Breast epithelium (tissue), 4 donors: Measurements from ENCODE around the gene MUC4. TPM values are rescaled to one million over a fixed set of nuclear protein-coding genes. Genes with fewer than 3 reads are reported as not detected.

Source experiments
- DNase-seq, 2 donors: peaks; one replicate each; pipeline ENCODE4 v3.0.0-alpha.2; 2019; ENCODE audit warnings: low spot score in 2 of 2
- H3K27ac ChIP-seq, 2 donors: fragments of 200-600 bp; sonication (generic) in 1 of 2; one replicate each; pipeline ENCODE4 v1.5.1; 2016 to 2019; ENCODE audit warnings: mild to moderate bottlenecking in 1 of 2
- H3K27me3 ChIP-seq, 2 donors: fragments of 200-600 bp; sonication (generic) in 1 of 2; one replicate each; pipeline versions ENCODE4 v1.5.1 to v1.6.0; 2017 to 2019; ENCODE audit warnings: control low read depth in 1 of 2, mild to moderate bottlenecking in 1 of 2
- H3K36me3 ChIP-seq: fragments of 200-600 bp; one replicate; pipeline ENCODE4 v1.5.1; 2019
- H3K4me1 ChIP-seq, 2 donors: fragments of 200-600 bp; sonication (generic); one replicate each; pipeline ENCODE4 v1.5.1; 2016 to 2019; ENCODE audit warnings: control low read depth in 1 of 2
- H3K4me3 ChIP-seq, 3 donors: fragments of 200-600 bp; sonication (generic); 1 replicate in 2 of 3; 2 replicates in 1 of 3; pipeline ENCODE4 v1.5.1; 2016 to 2019; ENCODE audit warnings: mild to moderate bottlenecking in 3 of 3, moderate library complexity in 2 of 3
- H3K9me3 ChIP-seq, 2 donors: fragments of 200-600 bp; sonication (generic) in 1 of 2; one replicate each; pipeline ENCODE4 v1.5.1; 2016 to 2019; ENCODE audit warnings: control low read depth in 1 of 2
- POLR2A ChIP-seq: fragments of 450-650 bp; IDR thresholded peaks from one replicate; pipeline ENCODE4 v1.6.1; 2016; ENCODE audit warnings: antibody characterized with exemption, mild to moderate bottlenecking, moderate library complexity
- POLR2AphosphoS5 ChIP-seq, 3 donors: sonication (generic); formaldehyde crosslinking; IDR thresholded peaks; one replicate each; pipeline ENCODE4 v1.6.1; 2017; ENCODE audit warnings: antibody characterized with exemption in 3 of 3
- intact Hi-C: fragments of 100-400 bp; cut with DNase I; formaldehyde crosslinking; loops from one replicate; pipeline ENCODE4 v1.15.1; 2023; ENCODE audit warnings: low total_unique reads
- total RNA-seq, 3 donors: library from RNA; depleted of rRNA; stranded (reverse); fragments of >200 nt; gene quantifications; one replicate each; pipeline ENCODE4 v1.1.0, GENCODE V29; 2016
- TF ChIP-seq, protein P1 (sequence below), 3 donors: fragments of 450-650 bp; IDR thresholded peaks; one replicate each; pipeline ENCODE4 v1.5.1; 2016 to 2017; ENCODE audit warnings: antibody characterized with exemption in 3 of 3, mild to moderate bottlenecking in 3 of 3, moderate library complexity in 3 of 3

Gene MUC4
- total RNA-seq, 3 donors from 2014 or later = under 0.01 to 1.3 TPM; not detected in 1

DNA sequence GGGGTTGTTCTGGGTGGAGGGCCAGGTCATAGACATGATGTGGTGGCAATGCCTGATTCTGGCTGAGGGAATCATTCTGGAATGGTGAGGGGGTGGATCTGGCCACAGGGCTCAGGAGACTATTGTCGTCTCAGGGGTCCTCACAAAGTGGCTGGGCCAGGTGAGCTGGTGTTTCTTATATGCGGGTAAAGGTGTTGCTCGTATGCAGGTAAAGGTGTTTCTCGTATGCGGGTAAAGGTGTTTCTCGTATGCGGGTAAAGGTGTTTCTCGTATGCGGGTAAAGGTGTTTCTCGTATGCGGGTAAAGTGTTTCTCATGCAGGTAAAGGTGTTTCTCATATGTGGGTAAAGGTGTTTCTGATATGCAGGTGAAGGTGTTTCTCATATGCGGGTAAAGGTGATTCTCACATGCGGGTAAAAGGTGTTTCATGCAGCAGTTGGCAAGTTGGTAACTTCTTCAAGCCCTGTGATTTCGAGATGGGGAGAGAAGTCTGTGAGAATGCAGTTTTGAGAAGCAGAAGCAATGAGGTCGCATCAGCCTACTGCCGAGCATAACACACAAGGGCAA, 10.5 kb upstream of the MUC4 start:
- Histone ChIP-seq H3K27ac (no peak overlapping the region), H3K9me3 (no peaks in the 10 kb centered on the region), H3K27me3 (peaks cover 0 to 3% of the 10 kb centered on the region in 2 donors), H3K4me3 (no peak overlapping the region), H3K36me3 (no peaks in the 10 kb centered on the region), H3K4me1 (peaks cover 0 to 5% of the 10 kb centered on the region in 2 donors)
- no peak for TF ChIP-seq POLR2A
- TF ChIP-seq, protein P1, sequence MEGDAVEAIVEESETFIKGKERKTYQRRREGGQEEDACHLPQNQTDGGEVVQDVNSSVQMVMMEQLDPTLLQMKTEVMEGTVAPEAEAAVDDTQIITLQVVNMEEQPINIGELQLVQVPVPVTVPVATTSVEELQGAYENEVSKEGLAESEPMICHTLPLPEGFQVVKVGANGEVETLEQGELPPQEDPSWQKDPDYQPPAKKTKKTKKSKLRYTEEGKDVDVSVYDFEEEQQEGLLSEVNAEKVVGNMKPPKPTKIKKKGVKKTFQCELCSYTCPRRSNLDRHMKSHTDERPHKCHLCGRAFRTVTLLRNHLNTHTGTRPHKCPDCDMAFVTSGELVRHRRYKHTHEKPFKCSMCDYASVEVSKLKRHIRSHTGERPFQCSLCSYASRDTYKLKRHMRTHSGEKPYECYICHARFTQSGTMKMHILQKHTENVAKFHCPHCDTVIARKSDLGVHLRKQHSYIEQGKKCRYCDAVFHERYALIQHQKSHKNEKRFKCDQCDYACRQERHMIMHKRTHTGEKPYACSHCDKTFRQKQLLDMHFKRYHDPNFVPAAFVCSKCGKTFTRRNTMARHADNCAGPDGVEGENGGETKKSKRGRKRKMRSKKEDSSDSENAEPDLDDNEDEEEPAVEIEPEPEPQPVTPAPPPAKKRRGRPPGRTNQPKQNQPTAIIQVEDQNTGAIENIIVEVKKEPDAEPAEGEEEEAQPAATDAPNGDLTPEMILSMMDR (IDR thresholded peaks at IDR 0.05) = no peak
- intact Hi-C loops = no loop called here
- DNase-seq = no peak

- no peak for DNase-seq
- H3K27ac ChIP-seq = no peak overlapping the region
- H3K36me3 ChIP-seq = no peaks in the 10 kb centered on the region
Observed at GRCh38 chr3:195821403-195822130, 9.8 kb upstream of the MUC4 start.

GRCh38 chr3:195820901-195821300, 9.2 kb upstream of the MUC4 start:
- no peak for DNase-seq
- Histone ChIP-seq H3K9me3 (no peaks in the 10 kb centered on the region), H3K4me3 (no peak overlapping the region), H3K36me3 (no peaks in the 10 kb centered on the region), H3K27me3 (peaks cover 0 to 3% of the 10 kb centered on the region in 2 donors), H3K27ac (no peak overlapping the region), H3K4me1 (peaks cover 0 to 5% of the 10 kb centered on the region in 2 donors)
- TF ChIP-seq, protein P1 (IDR thresholded peaks at IDR 0.05) = no peak
- TF ChIP-seq POLR2AphosphoS5 (IDR thresholded peaks at IDR 0.05) (no peak), POLR2A (no peak)
- intact Hi-C loops = no loop called here

More at GRCh38 chr3:195821403-195822130, 9.8 kb upstream of the MUC4 start:
- Histone ChIP-seq H3K27me3 (peaks cover 0 to 3% of the 10 kb centered on the region in 2 donors), H3K4me1 (peaks cover 0 to 5% of the 10 kb centered on the region in 2 donors), H3K9me3 (no peaks in the 10 kb centered on the region), H3K4me3 (no peak overlapping the region)
- intact Hi-C loops = no loop called here
- no peak for TF ChIP-seq POLR2AphosphoS5 (IDR thresholded peaks at IDR 0.05)
- TF ChIP-seq, protein P1 (IDR thresholded peaks at IDR 0.05) = no peak
- TF ChIP-seq POLR2A = no peak

- no peak overlapping the region for H3K27ac ChIP-seq
- H3K36me3 ChIP-seq = no peaks in the 10 kb centered on the region
- peaks cover 0 to 3% of the 10 kb centered on the region in 2 donors for H3K27me3 ChIP-seq
- H3K9me3 ChIP-seq = no peaks in the 10 kb centered on the region
- H3K4me3 ChIP-seq = no peak overlapping the region
- H3K4me1 ChIP-seq = peaks cover 0 to 5% of the 10 kb centered on the region in 2 donors
- intact Hi-C loops = no loop called here
- TF ChIP-seq POLR2A (no peak), POLR2AphosphoS5 (IDR thresholded peaks at IDR 0.05) (no peak)
- TF ChIP-seq, protein P1 (IDR thresholded peaks at IDR 0.05) = no peak
- DNase-seq = no peak
Observed at GRCh38 chr3:195820186-195820585, 8.5 kb upstream of the MUC4 start.

GRCh38 chr3:195818301-195818700, 6.6 kb upstream of the MUC4 start:
- TF ChIP-seq POLR2AphosphoS5 (IDR thresholded peaks at IDR 0.05) (no peak), POLR2A (no peak)
- TF ChIP-seq, protein P1 (IDR thresholded peaks at IDR 0.05) = no peak
- intact Hi-C loops = no loop called here
- peak in 1 of 2 donors; percentile 40 for DNase-seq

More at GRCh38 chr3:195818301-195818700, 6.6 kb upstream of the MUC4 start:
- Histone ChIP-seq H3K9me3 (no peaks in the 10 kb centered on the region), H3K4me1 (peaks cover 0 to under 1% of the 10 kb centered on the region in 2 donors), H3K27me3 (peaks cover 0 to 3% of the 10 kb centered on the region in 2 donors), H3K4me3 (no peak overlapping the region), H3K36me3 (no peaks in the 10 kb centered on the region), H3K27ac (no peak overlapping the region)
